ENCODE results near the gene CACUL1. TPM values are rescaled to one million over a fixed set of nuclear protein-coding genes. Genes with fewer than 3 reads are reported as not detected.

Gene CACUL1
- total RNA-seq, 2 experiments from 2014 or later: 27.5 to 27.6 TPM

- POLR2A ChIA-PET: no interaction called here
- Mint-ChIP-seq H3K27ac (no peak overlapping the region), H3K36me3 (ENCODE audit: low read depth) (no peaks in the 10 kb centered on the region), H3K27me3 (no peaks in the 10 kb centered on the region), H3K4me1 (peaks cover 23% of the 10 kb centered on the region), H3K4me3 (no peak overlapping the region), H3K9me3 (no peaks in the 10 kb centered on the region)
- CTCF ChIA-PET: no interaction called here
- DNase-seq: no peak
Measured at GRCh38 chr10:118738406-118738805, 16.4 kb downstream of the CACUL1 start.

DNA sequence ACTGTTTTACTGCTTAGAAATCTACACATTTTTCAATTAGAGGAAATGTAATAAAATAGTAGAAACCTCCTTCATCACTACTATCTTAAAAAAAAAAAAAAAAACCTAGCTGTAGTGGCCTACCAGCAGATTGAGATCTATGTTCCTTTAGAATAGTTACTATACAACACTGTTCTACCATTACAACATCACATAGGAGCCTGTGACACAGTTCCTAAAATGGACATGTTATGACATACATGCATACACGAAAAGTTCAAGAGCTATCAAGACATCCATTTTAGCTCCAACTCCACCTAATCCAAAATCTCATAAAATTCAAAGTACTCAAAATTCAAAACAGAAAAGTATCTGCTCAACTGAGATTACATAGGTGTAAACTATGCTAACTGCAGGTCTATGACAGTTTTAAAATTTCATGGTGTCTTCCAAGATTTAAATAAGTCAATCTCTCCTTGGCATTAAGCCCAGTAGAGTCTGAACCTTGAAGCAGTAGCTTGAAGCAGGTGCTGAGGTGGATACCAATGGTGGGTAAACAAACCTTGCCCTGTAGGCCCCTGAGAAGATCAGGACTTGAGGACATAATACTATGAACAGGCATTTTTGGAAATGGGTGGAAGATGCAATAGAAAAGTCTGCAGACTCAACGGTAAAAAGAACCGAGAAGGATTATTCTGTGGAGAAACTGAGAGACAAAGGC lies 17.0 kb downstream of the CACUL1 start:
- no peaks in the 10 kb centered on the region for H3K36me3 Mint-ChIP-seq (ENCODE audit: low read depth)
- no peak for DNase-seq
- no peak overlapping the region for H3K27ac Mint-ChIP-seq
- no peaks in the 10 kb centered on the region for H3K9me3 Mint-ChIP-seq
- peaks cover 29% of the 10 kb centered on the region for H3K4me1 Mint-ChIP-seq
- H3K27me3 Mint-ChIP-seq: no peaks in the 10 kb centered on the region
- no peak overlapping the region for H3K4me3 Mint-ChIP-seq
- POLR2A ChIA-PET: no interaction called here
- CTCF ChIA-PET: no interaction called here

- CTCF ChIA-PET: interaction anchor here (1.0 kb wide), 1 partner anchor 18 kb away, joined by 5 read pairs; no protein-coding TSS in a partner anchor
- no peaks in the 10 kb centered on the region for H3K27me3 Mint-ChIP-seq
- peaks cover 49% of the 10 kb centered on the region for H3K4me1 Mint-ChIP-seq
- peaks cover 3% of the 10 kb centered on the region for H3K36me3 Mint-ChIP-seq (ENCODE audit: low read depth)
- no peaks in the 10 kb centered on the region for H3K9me3 Mint-ChIP-seq
- no peak overlapping the region for H3K4me3 Mint-ChIP-seq
- POLR2A ChIA-PET: no interaction called here
- no peak overlapping the region for H3K27ac Mint-ChIP-seq
- no peak for DNase-seq
Measured at GRCh38 chr10:118735294-118735693, 19.5 kb downstream of the CACUL1 start.

DNA sequence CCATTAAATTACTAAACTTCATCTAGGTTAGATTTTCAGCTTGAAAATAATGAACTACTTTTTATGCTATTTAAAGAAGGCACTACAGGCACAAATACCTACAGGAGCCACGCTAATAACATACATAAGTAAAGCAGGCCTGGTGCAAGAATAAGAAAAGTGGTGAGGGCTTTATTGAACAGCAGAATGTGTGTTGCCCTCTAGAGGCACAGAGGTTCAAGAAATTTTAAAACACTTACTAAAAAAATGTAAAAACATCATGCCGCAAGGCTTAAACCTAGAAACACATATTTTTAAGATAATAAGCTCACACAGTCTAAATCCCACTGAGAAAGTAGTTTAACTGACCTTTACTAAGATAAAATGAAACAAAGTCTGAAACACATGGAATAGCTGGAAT lies 20.3 kb downstream of the CACUL1 start:
- H3K4me3 Mint-ChIP-seq: no peak overlapping the region
- DNase-seq: no peak
- peaks cover 54% of the 10 kb centered on the region for H3K4me1 Mint-ChIP-seq
- no peaks in the 10 kb centered on the region for H3K9me3 Mint-ChIP-seq
- peaks cover 6% of the 10 kb centered on the region for H3K36me3 Mint-ChIP-seq (ENCODE audit: low read depth)
- H3K27ac Mint-ChIP-seq: no peak overlapping the region
- ChIA-PET POLR2A (no interaction called here), CTCF (interaction anchor here (1.0 to 1.3 kb wide), 3 partner anchors 11 to 19 kb away, joined by 3 to 6 read pairs (median 5); no protein-coding TSS in a partner anchor)
- no peaks in the 10 kb centered on the region for H3K27me3 Mint-ChIP-seq

DNA sequence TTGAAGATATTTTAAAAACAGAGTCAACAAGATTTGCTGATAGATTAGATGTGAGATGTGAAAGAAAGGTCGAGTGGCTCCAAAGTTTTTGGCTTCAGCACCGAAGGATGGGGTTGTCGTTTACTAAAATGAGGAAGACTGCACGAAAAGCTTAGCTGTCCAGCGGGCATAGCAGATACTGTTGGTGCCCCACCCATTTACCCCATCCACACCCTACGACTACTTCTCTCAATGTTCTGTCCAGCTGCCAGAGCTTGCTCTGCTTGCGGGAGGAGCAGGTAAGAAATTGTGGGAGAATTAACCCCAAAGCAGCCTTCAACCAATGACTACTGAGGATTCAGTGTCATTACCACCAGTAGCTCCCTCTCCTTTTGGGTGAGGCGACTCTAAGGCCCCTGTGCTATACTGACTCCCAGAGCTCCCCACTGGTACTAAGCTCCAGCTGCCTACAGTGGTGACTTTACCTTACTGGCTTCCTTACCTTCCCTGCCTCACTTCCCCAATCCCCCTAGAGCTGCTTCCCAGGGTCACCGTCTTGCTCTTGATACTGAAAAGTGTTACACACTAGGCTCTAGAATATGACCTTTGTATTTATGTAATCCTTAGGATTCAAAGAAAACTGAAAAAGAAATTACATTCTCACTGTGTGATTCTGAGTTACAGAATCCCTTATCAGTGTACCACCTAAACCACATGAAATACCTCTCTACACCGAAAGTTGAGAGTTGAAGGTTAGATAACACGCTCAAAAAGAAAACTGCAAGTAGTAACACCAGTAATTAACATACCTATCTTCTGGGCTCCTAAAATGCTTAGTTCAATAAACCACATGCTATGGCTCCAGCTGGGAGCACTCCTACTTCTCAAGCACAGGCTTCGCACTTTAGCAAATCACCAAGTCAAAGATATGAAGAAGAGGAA lies 22.3 kb downstream of the CACUL1 start:
- CTCF ChIA-PET: interaction anchor here (0.5 to 1.6 kb wide), 4 partner anchors 13 to 203 kb away, joined by 3 to 6 read pairs (median 4); partner anchors contain the start of gene CACUL1
- H3K4me1 Mint-ChIP-seq: peaks cover 56% of the 10 kb centered on the region
- peaks cover 10% of the 10 kb centered on the region for H3K36me3 Mint-ChIP-seq (ENCODE audit: low read depth)

DNA sequence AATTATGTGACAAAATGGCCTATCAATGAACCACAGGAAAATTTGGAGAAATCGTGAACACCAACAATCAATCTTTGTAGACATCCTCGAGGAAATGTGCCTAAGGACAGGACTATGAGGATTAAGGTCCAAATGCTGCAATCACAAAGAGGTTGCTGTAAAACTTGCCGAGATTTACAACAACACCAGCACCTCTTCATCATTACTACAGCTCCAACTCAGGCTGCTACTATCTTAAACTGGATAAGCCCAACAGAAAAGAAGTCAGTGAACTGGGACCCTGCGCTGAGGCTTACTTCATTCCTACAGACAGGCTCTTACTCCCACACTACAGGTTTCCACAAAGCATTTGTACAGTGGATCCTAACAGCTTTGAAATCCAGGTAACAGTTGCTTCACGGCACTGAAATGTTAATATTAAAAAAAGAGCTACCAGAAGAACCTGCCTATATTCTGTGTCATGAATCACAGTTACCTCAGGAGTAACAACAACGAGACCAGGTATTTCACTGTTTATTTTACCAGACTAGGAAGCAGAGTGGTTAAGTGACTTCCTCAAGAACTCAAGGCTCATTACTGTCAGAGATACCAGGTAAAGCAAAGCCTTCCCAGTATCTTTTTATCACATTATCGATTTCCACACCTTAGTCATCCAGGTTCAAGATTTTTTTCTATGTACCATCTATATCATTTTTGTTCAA lies 23.9 kb downstream of the CACUL1 start:
- H3K9me3 Mint-ChIP-seq: no peaks in the 10 kb centered on the region
- H3K27ac Mint-ChIP-seq: no peak overlapping the region
- no peak for DNase-seq
- ChIA-PET CTCF (interaction anchor here (1.5 kb wide), 1 partner anchor 162 kb away, joined by 6 read pairs; no protein-coding TSS in a partner anchor), POLR2A (no interaction called here)
- H3K4me1 Mint-ChIP-seq: peaks cover 54% of the 10 kb centered on the region
- peaks cover 10% of the 10 kb centered on the region for H3K36me3 Mint-ChIP-seq (ENCODE audit: low read depth)
- H3K4me3 Mint-ChIP-seq: no peak overlapping the region
- H3K27me3 Mint-ChIP-seq: no peaks in the 10 kb centered on the region

More for the DNA sequence above, 22.3 kb downstream of the CACUL1 start:
- H3K4me3 Mint-ChIP-seq: peak overlapping the region; percentile 44
- no peaks in the 10 kb centered on the region for H3K27me3 Mint-ChIP-seq
- POLR2A ChIA-PET: no interaction called here
- DNase-seq: peak; percentile 24
- no peaks in the 10 kb centered on the region for H3K9me3 Mint-ChIP-seq
- H3K27ac Mint-ChIP-seq: peak overlapping the region; percentile 77

DNA sequence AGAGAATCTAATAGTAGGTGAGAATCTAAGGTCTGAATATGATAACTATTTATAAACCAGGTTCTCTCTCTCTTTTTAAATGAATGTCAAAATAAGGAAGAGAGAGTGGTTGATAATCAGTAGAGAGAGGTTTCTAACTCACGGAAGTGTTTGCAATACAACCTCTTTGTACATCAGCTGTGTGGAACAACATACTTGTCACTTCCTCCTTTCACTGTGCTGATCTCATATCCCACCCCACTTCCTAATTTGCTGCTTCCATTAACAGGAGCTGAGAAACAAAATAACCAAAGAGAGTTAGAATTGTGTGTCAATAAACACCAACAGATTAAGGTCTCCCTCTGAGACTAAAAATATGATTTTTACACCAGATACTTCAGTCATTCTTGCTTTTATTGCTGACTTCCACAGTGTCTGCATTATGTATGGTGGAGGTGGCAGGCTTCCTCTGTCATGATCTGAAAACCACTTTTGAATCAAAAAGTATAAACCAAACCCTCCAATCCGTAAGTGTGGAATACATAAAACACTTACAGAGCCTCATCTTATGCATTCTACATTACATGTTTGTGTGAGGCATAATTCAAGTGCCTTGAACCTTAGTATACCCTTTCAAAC lies 25.0 kb downstream of the CACUL1 start:
- peak overlapping the region; percentile 71 for H3K27ac Mint-ChIP-seq
- peaks cover 10% of the 10 kb centered on the region for H3K36me3 Mint-ChIP-seq (ENCODE audit: low read depth)
- POLR2A ChIA-PET: no interaction called here
- no peaks in the 10 kb centered on the region for H3K9me3 Mint-ChIP-seq
- no peak for DNase-seq
- no peak overlapping the region for H3K4me3 Mint-ChIP-seq
- H3K4me1 Mint-ChIP-seq: peaks cover 52% of the 10 kb centered on the region
- no peaks in the 10 kb centered on the region for H3K27me3 Mint-ChIP-seq
- CTCF ChIA-PET: no interaction called here

DNA sequence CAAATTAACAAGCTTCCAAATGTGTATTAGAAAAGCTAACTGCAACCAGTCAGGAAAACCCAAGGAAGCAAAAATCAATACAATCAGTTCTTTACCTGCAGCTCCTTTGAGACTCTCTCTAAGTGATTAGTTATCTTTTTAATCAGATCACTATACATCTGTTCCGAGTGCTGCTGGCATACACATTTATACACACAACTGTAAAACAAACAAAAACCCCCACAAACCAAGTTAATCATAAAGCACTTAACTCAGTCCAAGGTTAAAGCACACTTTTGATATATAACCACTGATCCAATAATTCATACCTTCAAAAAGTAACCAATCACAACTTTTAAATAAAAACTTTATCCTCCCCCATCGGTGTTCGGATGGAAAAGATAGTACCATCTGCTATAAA lies 25.6 kb downstream of the CACUL1 start:
- ChIA-PET CTCF (interaction anchor here (0.6 to 1.3 kb wide), 2 partner anchors 11 to 347 kb away, joined by 3 to 5 read pairs; no protein-coding TSS in a partner anchor), POLR2A (no interaction called here)
- Mint-ChIP-seq H3K4me1 (peaks cover 48% of the 10 kb centered on the region), H3K9me3 (no peaks in the 10 kb centered on the region), H3K4me3 (no peak overlapping the region), H3K27ac (peak overlapping the region; percentile 71), H3K27me3 (no peaks in the 10 kb centered on the region), H3K36me3 (ENCODE audit: low read depth) (peaks cover 10% of the 10 kb centered on the region)
- DNase-seq: no peak

- Mint-ChIP-seq H3K27me3 (no peaks in the 10 kb centered on the region), H3K27ac (no peak overlapping the region), H3K36me3 (ENCODE audit: low read depth) (peaks cover 10% of the 10 kb centered on the region), H3K4me1 (peaks cover 18% of the 10 kb centered on the region), H3K9me3 (no peaks in the 10 kb centered on the region), H3K4me3 (no peak overlapping the region)
- POLR2A ChIA-PET: no interaction called here
- CTCF ChIA-PET: interaction anchor here (1.3 kb wide), 1 partner anchor 158 kb away, joined by 6 read pairs; no protein-coding TSS in a partner anchor
- no peak for DNase-seq
Measured at GRCh38 chr10:118725886-118726500, 28.8 kb downstream of the CACUL1 start.

DNA sequence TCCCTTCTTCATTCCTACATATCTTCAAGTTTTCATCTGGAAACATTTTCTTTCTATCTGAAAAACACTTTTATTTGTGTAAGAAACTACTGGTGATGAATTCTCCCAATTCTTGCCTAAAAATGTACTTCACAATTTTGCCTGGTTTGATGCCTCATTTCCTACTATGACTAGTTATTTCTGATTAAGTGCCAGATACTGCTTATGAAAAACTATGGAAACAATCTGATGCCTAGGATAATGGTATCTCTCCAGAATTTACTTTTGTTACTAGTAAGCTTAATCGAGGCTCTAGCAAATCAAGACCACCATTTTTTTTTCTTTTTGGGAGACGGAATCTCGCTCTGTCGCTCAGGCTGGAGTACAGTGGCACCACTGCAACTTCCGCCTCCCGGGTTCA lies 31.3 kb downstream of the CACUL1 start:
- no peak overlapping the region for H3K4me3 Mint-ChIP-seq
- H3K36me3 Mint-ChIP-seq (ENCODE audit: low read depth): peaks cover 3% of the 10 kb centered on the region
- CTCF ChIA-PET: interaction anchor here (1.2 kb wide), 1 partner anchor 11 kb away, joined by 3 read pairs; no protein-coding TSS in a partner anchor
- H3K27me3 Mint-ChIP-seq: no peaks in the 10 kb centered on the region
- POLR2A ChIA-PET: no interaction called here
- H3K27ac Mint-ChIP-seq: no peak overlapping the region
- no peaks in the 10 kb centered on the region for H3K9me3 Mint-ChIP-seq
- H3K4me1 Mint-ChIP-seq: peaks cover 2% of the 10 kb centered on the region
- DNase-seq: no peak

DNA sequence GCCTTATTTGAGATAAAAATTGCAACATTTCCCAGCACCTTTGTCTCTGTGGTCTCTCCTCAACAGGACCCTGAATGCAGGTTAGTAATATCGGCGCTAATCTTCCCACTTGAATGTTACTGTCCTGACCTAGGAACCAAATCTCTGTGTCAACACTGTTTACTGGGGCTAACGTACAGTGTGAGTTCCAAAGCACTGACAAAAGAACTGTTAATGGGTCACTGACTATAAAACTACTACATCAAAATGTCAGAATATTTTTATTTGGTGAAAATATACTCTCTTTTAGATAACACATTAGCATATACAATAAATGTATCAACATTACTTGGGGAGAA lies 33.3 kb downstream of the CACUL1 start:
- no peaks in the 10 kb centered on the region for H3K9me3 Mint-ChIP-seq
- no peak overlapping the region for H3K4me3 Mint-ChIP-seq
- H3K4me1 Mint-ChIP-seq: peaks cover 21% of the 10 kb centered on the region
- H3K36me3 Mint-ChIP-seq (ENCODE audit: low read depth): peaks cover 4% of the 10 kb centered on the region
- POLR2A ChIA-PET: no interaction called here
- DNase-seq: no peak
- CTCF ChIA-PET: interaction anchor here (0.6 to 0.8 kb wide), 6 partner anchors 9 to 203 kb away, joined by 3 read pairs; no protein-coding TSS in a partner anchor
- H3K27ac Mint-ChIP-seq: no peak overlapping the region
- H3K27me3 Mint-ChIP-seq: no peaks in the 10 kb centered on the region
